ENCODE results near the gene AP1S1. TPM values are rescaled to one million over a fixed set of nuclear protein-coding genes. Genes with fewer than 3 reads are reported as not detected.

AP1S1 gene
- total and polyA plus RNA-seq, 9 of the 15 experiments (the other 6 are each of a cell fraction or from before 2014, with no cell fraction given): 4.4 to 149 (median 89.4) TPM

GRCh38 chr7:101169838-101170551 lies 15.7 kb downstream of the AP1S1 start (continued):
- TF ChIP-seq ZNF407 (IDR thresholded peaks at IDR 0.05; ENCODE audit: low read depth) (no peak), ETV1 (tag; conservative IDR thresholded peaks at IDR 0.05; ENCODE audit: low read depth) (no peak), ZNF507 (tag; conservative IDR thresholded peaks at IDR 0.05) (no peak), RBM25 (IDR thresholded peaks at IDR 0.05; ENCODE audit: low read depth, low read length, severe bottlenecking) (no peak), ZNF280B (CRISPR knock-in tag; IDR thresholded peaks at IDR 0.05) (no peak), KAT2B (IDR thresholded peaks at IDR 0.05; ENCODE audit: low read depth, low read length) (no peak), ZNF282 (CRISPR knock-in tag; IDR thresholded peaks at IDR 0.05) (no peak), TCF7 (IDR thresholded peaks at IDR 0.05; ENCODE audit: borderline replicate concordance) (no peak), DPF2 (IDR thresholded peaks at IDR 0.05) (no peak), POU5F1 (IDR thresholded peaks at IDR 0.05; ENCODE audit: borderline replicate concordance, low read depth, low read length, partially characterized antibody) (no peak), ZNF79 (CRISPR knock-in tag; IDR thresholded peaks at IDR 0.05; ENCODE audit: low read depth) (no peak), USF1 (CRISPR knock-in tag; IDR thresholded peaks at IDR 0.05) (no peak), NRF1 (conservative IDR thresholded peaks at IDR 0.05 in 1 of 2, IDR thresholded peaks at IDR 0.05 in 1 of 2) (peak; percentile 57 to 68; a peak in 3 of 4 replicates)
- TF ChIP-seq, protein P1, sequence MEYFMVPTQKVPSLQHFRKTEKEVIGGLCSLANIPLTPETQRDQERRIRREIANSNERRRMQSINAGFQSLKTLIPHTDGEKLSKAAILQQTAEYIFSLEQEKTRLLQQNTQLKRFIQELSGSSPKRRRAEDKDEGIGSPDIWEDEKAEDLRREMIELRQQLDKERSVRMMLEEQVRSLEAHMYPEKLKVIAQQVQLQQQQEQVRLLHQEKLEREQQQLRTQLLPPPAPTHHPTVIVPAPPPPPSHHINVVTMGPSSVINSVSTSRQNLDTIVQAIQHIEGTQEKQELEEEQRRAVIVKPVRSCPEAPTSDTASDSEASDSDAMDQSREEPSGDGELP (CRISPR knock-in tag; IDR thresholded peaks at IDR 0.05; ENCODE audit: borderline replicate concordance): peak; percentile 49; the same call in 1 of the 2 replicates
- TF ChIP-seq, protein P2, sequence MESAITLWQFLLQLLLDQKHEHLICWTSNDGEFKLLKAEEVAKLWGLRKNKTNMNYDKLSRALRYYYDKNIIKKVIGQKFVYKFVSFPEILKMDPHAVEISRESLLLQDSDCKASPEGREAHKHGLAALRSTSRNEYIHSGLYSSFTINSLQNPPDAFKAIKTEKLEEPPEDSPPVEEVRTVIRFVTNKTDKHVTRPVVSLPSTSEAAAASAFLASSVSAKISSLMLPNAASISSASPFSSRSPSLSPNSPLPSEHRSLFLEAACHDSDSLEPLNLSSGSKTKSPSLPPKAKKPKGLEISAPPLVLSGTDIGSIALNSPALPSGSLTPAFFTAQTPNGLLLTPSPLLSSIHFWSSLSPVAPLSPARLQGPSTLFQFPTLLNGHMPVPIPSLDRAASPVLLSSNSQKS (CRISPR knock-in tag; IDR thresholded peaks at IDR 0.05): no peak
